Adipocyte (in vitro differentiated cells): ENCODE measurements around the gene PEAK1.

Experiments
- DNase-seq: peaks from one replicate; pipeline ENCODE4 v3.0.0-alpha.2; 2015; ENCODE audit warnings: low read depth
- H3K27me3 ChIP-seq: replicated peaks from 2 replicates; pipeline ENCODE4 v1.7.0; 2013; ENCODE audit warnings: mild to moderate bottlenecking, low read length, moderate library complexity; ENCODE audit not compliant: control insufficient read depth, insufficient read depth
- H3K36me3 ChIP-seq: 2 replicates; pipeline ENCODE4 v1.7.0; 2013; ENCODE audit warnings: low read length, mild to moderate bottlenecking, moderate library complexity; ENCODE audit not compliant: control insufficient read depth, insufficient read depth, severe bottlenecking
- H3K4me1 ChIP-seq: 2 replicates; pipeline ENCODE4 v1.7.0; 2013; ENCODE audit warnings: mild to moderate bottlenecking, low read length, moderate library complexity; ENCODE audit not compliant: control insufficient read depth, insufficient read depth
- H3K4me3 ChIP-seq: 2 replicates; pipeline ENCODE4 v1.7.0; 2013; ENCODE audit warnings: mild to moderate bottlenecking, low read length, moderate library complexity
- H3K9ac ChIP-seq: 2 replicates; pipeline ENCODE4 v1.7.0; 2013; ENCODE audit warnings: mild to moderate bottlenecking, low read length, moderate library complexity
- H3K9me3 ChIP-seq: 2 replicates; pipeline ENCODE4 v1.7.0; 2013; ENCODE audit warnings: mild to moderate bottlenecking, low read length, moderate library complexity; ENCODE audit not compliant: control insufficient read depth

Gene PEAK1

GRCh38 chr15:77327844-77328529, 91.9 kb downstream of the PEAK1 start:
- H3K9ac ChIP-seq = no peak overlapping the region
- no peaks in the 10 kb centered on the region for H3K36me3 ChIP-seq
- no peak for DNase-seq
- no peaks in the 10 kb centered on the region for H3K27me3 ChIP-seq
- peaks cover 33% of the 10 kb centered on the region for H3K4me1 ChIP-seq
- no peak overlapping the region for H3K4me3 ChIP-seq
- H3K9me3 ChIP-seq = no peaks in the 10 kb centered on the region

DNA sequence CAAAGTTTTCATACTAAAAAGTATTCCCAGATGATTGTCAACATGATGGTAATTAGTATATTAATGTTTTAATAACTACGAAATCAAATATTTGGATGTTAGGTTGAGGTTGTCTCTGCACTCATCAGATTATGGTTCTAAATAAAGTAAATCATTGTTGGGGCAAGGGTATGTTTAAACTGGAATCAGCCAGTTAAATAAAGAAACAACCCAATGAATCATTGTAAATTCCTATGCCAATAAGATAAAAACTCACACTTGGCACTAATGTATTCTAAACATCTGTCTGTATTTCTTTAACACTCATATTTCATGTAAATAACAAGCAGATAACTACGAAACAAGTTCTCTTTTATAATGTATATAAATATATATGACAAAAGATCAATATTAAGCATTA, 92.7 kb downstream of the PEAK1 start:
- DNase-seq = peak; percentile 31
- Histone ChIP-seq H3K27me3 (no peaks in the 10 kb centered on the region), H3K9ac (no peak overlapping the region), H3K9me3 (no peaks in the 10 kb centered on the region), H3K36me3 (no peaks in the 10 kb centered on the region), H3K4me3 (peak overlapping the region; percentile 19), H3K4me1 (peaks cover 33% of the 10 kb centered on the region)

DNA sequence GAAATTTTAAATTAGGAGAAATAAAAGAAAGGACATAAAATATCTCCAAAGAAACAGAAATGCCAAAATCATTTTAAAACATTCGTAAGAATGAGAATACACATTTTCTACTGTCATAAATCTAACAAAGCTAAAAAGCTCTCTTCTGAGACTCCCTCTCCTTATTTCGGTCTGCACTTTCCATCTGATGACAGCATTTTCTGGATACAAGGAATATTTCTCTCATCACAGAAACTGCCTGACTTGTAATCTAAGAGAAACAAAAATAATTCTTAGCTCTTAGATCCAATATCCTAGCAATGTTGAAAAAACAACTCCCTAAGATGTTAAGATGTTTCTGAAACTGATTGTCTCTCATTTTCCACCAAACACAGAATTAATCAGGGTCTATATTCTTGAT, 93.5 kb downstream of the PEAK1 start:
- no peaks in the 10 kb centered on the region for H3K27me3 ChIP-seq
- H3K9ac ChIP-seq = no peak overlapping the region
- DNase-seq = no peak
- H3K9me3 ChIP-seq = no peaks in the 10 kb centered on the region
- H3K36me3 ChIP-seq = no peaks in the 10 kb centered on the region
- peaks cover 33% of the 10 kb centered on the region for H3K4me1 ChIP-seq
- no peak overlapping the region for H3K4me3 ChIP-seq

DNA sequence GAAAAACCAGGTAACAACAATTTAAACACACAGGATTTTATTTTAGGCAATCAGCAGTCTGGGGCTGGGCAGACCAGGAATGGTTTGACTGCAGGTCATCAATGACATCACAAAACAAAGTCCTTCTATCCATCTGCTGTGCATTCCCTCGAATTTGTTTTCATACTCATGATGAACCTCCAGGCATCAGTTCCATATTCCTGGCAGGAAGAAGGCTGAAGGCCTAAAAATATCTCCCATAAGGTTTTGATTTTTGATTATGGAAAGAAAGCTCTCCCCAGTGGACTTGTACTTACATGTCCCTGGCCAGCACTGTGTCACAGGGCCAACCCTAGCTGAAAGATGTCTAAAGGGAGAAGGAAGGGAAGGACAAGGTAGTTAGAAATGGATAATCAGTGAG, 107.4 kb downstream of the PEAK1 start:
- peaks cover 27% of the 10 kb centered on the region for H3K4me1 ChIP-seq
- no peaks in the 10 kb centered on the region for H3K9me3 ChIP-seq
- DNase-seq = peak; percentile 55
- H3K27me3 ChIP-seq = no peaks in the 10 kb centered on the region
- no peak overlapping the region for H3K9ac ChIP-seq
- H3K36me3 ChIP-seq = peaks cover 3% of the 10 kb centered on the region
- H3K4me3 ChIP-seq = no peak overlapping the region

DNA sequence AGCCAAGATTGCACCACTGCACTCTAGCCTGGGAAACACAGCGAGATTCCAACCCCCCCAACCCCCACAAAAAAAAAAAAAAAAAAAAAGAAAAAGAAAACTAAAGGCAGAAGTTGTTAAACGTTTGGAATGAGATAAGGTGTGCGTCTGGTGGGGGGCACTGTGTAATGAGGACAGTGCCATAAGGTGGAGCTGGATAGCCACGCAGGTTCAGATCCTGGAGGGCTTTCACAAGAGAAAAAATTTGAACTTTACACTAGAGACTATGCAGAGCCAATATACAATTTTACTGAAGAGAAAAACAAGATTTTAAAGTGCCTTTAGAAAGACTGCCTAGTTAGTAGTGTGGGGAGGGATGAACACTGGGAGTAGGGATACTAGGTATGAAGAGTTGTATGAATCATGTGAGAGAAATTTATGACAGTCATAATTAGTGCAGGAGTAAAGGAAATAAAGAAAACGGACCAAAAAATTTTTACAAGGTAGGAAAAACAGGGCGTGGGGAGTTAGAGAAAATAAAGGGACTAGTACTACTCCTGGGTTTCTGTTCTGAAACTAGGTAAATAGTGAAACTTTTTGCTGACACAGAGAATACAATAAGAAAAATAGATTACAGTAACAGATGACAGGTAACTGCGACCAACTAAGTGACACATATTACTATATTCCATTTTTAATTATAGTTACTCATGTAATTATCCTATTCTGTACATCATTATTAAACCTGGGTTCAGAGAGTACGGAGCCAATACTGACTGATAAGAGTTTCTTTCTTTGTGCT, 108.1 kb downstream of the PEAK1 start:
- Histone ChIP-seq H3K9me3 (no peaks in the 10 kb centered on the region), H3K9ac (no peak overlapping the region), H3K4me1 (peaks cover 27% of the 10 kb centered on the region), H3K4me3 (no peak overlapping the region), H3K36me3 (peaks cover 3% of the 10 kb centered on the region), H3K27me3 (no peaks in the 10 kb centered on the region)
- no peak for DNase-seq

GRCh38 chr15:77311020-77311419, 108.9 kb downstream of the PEAK1 start:
- Histone ChIP-seq H3K4me1 (peaks cover 27% of the 10 kb centered on the region), H3K9ac (no peak overlapping the region), H3K36me3 (peaks cover 3% of the 10 kb centered on the region), H3K27me3 (no peaks in the 10 kb centered on the region), H3K4me3 (no peak overlapping the region), H3K9me3 (no peaks in the 10 kb centered on the region)
- no peak for DNase-seq

DNA sequence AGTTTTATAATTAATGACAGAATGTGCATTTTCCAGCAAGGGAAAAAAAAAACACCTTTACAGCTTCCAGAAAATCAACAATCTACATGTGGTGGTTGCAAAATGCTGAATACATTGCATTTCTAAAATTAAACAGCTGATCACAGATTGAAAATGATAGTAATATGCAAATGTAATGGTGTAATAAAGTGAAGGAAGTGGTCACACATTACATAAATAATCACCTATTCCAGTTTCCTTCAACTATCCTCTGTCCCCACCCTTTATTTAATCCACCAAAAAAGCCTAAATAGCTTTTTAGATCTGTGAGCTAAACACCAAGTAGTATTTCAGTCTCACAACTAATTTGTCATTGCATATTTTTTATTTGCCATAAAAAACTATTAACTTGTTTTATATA, 110.5 kb downstream of the PEAK1 start:
- peaks cover 3% of the 10 kb centered on the region for H3K36me3 ChIP-seq
- no peaks in the 10 kb centered on the region for H3K9me3 ChIP-seq
- peaks cover 22% of the 10 kb centered on the region for H3K4me1 ChIP-seq
- H3K9ac ChIP-seq = no peak overlapping the region
- H3K4me3 ChIP-seq = no peak overlapping the region
- no peak for DNase-seq
- H3K27me3 ChIP-seq = no peaks in the 10 kb centered on the region

DNA sequence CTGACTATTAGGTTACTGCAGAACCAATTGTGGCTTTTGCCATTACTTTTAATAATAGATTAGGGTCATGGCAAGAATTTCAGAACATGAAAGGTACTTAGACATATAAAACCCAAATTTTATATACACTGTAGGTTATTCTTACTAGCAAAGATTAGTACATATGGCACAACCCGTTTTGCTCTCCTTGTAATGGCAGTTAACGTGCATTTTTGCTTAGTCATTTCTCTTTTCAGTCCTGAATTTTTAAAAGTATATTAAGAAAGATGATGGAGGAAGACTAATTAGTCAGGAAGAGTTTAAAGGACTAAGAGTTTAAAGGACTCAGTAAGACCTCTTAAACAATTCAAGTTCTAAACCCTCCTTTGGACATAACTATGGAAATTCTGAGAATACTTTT, 114.0 kb downstream of the PEAK1 start:
- Histone ChIP-seq H3K4me3 (no peak overlapping the region), H3K9ac (no peak overlapping the region), H3K36me3 (no peaks in the 10 kb centered on the region), H3K4me1 (peaks cover 1% of the 10 kb centered on the region), H3K27me3 (no peaks in the 10 kb centered on the region), H3K9me3 (no peaks in the 10 kb centered on the region)
- no peak for DNase-seq

- no peaks in the 10 kb centered on the region for H3K36me3 ChIP-seq
- H3K4me1 ChIP-seq = peaks cover 7% of the 10 kb centered on the region
- no peak for DNase-seq
- no peaks in the 10 kb centered on the region for H3K9me3 ChIP-seq
- no peaks in the 10 kb centered on the region for H3K27me3 ChIP-seq
- H3K9ac ChIP-seq = no peak overlapping the region
- H3K4me3 ChIP-seq = no peak overlapping the region
Measured at GRCh38 chr15:77296773-77297337, 123.0 kb downstream of the PEAK1 start.

DNA sequence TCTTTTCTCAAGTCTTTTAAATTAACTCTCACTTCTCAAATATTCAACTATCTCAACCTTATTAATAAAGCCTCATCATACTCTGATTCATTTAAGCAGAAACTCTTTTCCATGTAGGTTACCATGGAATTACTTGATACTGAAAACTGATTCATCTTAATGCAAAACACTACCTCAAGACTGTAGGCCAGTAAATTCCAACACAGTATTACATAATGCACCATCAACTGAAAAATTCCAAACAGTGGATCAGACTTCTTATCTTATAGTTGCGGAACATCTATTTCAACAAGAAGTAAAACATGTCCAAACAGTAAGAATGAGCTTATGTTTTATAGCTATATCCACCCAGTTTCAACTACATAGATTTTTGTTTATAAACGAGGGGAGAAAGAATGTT, 124.5 kb downstream of the PEAK1 start:
- DNase-seq = no peak

DNA sequence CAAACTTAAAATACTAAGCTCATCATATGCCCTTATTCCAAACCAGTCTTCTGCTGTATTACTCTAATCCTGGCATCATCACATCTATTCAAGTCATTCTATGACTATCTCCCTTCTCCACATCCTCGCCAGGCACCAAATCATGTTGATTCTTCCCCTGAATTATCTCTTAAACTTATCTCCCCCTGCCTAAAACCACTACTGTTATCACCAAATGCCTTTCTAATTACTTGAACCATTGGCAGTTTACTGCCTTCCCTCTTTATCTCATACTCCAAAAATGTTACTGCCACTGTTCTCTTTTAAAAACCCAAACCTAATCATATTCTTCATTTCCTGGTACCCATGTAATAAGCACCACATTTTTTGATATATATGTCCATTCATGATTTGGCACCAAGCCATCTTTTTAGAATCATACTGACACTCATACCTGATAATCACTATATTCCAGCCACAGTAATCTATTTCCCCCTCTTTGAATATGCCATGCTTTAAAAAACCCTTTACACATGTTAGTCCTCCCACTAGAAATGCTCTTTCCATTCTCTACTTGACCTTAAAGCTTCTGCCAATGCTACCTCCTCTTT, 126.8 kb downstream of the PEAK1 start:
- Histone ChIP-seq H3K27me3 (no peaks in the 10 kb centered on the region), H3K4me1 (peaks cover 20% of the 10 kb centered on the region), H3K4me3 (no peak overlapping the region), H3K9me3 (no peaks in the 10 kb centered on the region), H3K36me3 (no peaks in the 10 kb centered on the region), H3K9ac (no peak overlapping the region)
- no peak for DNase-seq

More for the DNA sequence above, 124.5 kb downstream of the PEAK1 start:
- no peaks in the 10 kb centered on the region for H3K36me3 ChIP-seq
- no peak overlapping the region for H3K9ac ChIP-seq
- no peak overlapping the region for H3K4me3 ChIP-seq
- no peaks in the 10 kb centered on the region for H3K9me3 ChIP-seq
- H3K4me1 ChIP-seq = peaks cover 7% of the 10 kb centered on the region
- no peaks in the 10 kb centered on the region for H3K27me3 ChIP-seq
